H1 (cell line): ENCODE results near the gene DNAI2. TPM values are rescaled to one million over a fixed set of nuclear protein-coding genes. Genes with fewer than 3 reads are reported as not detected.

Experiments used
- CTCF ChIA-PET: fragments of 300-600 bp; sonication (Branson Sonifier 250); formaldehyde crosslinking; loops from one replicate; lab custom pipeline; 2021; ENCODE audit not compliant: partially characterized antibody; lab: Charles Lee
- POLR2A ChIA-PET: fragments of 300-600 bp; sonication (Branson Sonifier 250); formaldehyde crosslinking; loops from one replicate; lab custom pipeline; 2021; ENCODE audit warnings: inconsistent platforms; ENCODE audit not compliant: partially characterized antibody; lab: Charles Lee
- DNase-seq, 2 experiments: peaks; one replicate each; pipeline versions ENCODE4 v3.0.0 to v3.0.0-alpha.2; 2010 to 2022; ENCODE audit warnings: low spot score in 2 of 2, low read depth in 1 of 2, mixed read lengths in 1 of 2
- FAIRE-seq: peaks from 2 replicates; lab custom pipeline; 2011; peaks lifted over from hg19 to GRCh38; lab: Jason Lieb, UNC
- H2AFZ ChIP-seq: 2 replicates; pipeline ENCODE4 v1.8.1; 2012; ENCODE audit warnings: low read length, inconsistent platforms
- H2AK5ac ChIP-seq: 2 replicates; pipeline ENCODE4 v1.6.1; 2013; ENCODE audit warnings: low read depth, low read length
- H2BK120ac ChIP-seq: replicated peaks from 2 replicates; pipeline ENCODE3; 2013; ENCODE audit warnings: low read depth, low read length, inconsistent platforms
- H2BK12ac ChIP-seq: 2 replicates; pipeline ENCODE4 v1.6.1; 2013; ENCODE audit warnings: low read depth, low read length
- H2BK15ac ChIP-seq: 2 replicates; pipeline ENCODE4 v1.6.1; 2013; ENCODE audit warnings: low read length
- H2BK20ac ChIP-seq: 2 replicates; pipeline ENCODE4 v1.6.1; 2013; ENCODE audit warnings: low read length
- H2BK5ac ChIP-seq: 2 replicates; pipeline ENCODE4 v1.6.1; 2013; ENCODE audit warnings: low read depth, low read length
- H3K14ac ChIP-seq: 2 replicates; pipeline ENCODE4 v1.6.1; 2013; ENCODE audit warnings: inconsistent platforms; ENCODE audit not compliant: insufficient read length
- H3K18ac ChIP-seq: 2 replicates; pipeline ENCODE4 v1.6.1; 2013; ENCODE audit warnings: low read length; ENCODE audit errors: extremely low read depth
- H3K23ac ChIP-seq: 2 replicates; pipeline ENCODE4 v1.6.1; 2013; ENCODE audit warnings: inconsistent platforms; ENCODE audit not compliant: insufficient read length
- H3K23me2 ChIP-seq: 2 replicates; pipeline ENCODE4 v1.6.1; 2013; ENCODE audit warnings: low read depth, low read length
- H3K27ac ChIP-seq: 2 replicates; pipeline ENCODE4 v1.6.1; 2011; ENCODE audit warnings: low read depth, low read length, inconsistent platforms
- H3K27me3 ChIP-seq, 4 experiments: replicated peaks in 1 of 4; 1 replicate in 1 of 4; 2 replicates in 3 of 4; pipeline versions ENCODE4 v1.6.1 to v1.8.1; 2011 to 2013; ENCODE audit warnings: low read length in 3 of 4, mild to moderate bottlenecking in 3 of 4, inconsistent platforms in 2 of 4, mixed read lengths in 2 of 4, moderate library complexity in 1 of 4; ENCODE audit not compliant: control insufficient read depth in 3 of 4, insufficient read depth in 3 of 4; ENCODE audit errors: extremely low read depth in 1 of 4
- H3K36me3 ChIP-seq, 4 experiments: 2 replicates each; pipeline versions ENCODE4 v1.6.1 to v1.8.1; 2011 to 2013; ENCODE audit warnings: mild to moderate bottlenecking in 4 of 4, low read length in 3 of 4, moderate library complexity in 2 of 4, control low read depth in 1 of 4, inconsistent platforms in 1 of 4; ENCODE audit not compliant: insufficient read depth in 4 of 4, control insufficient read depth in 2 of 4
- H3K4ac ChIP-seq: replicated peaks from 2 replicates; pipeline ENCODE3; 2013; ENCODE audit warnings: low read length, low read depth, mixed read lengths, inconsistent platforms; ENCODE audit not compliant: insufficient read length
- H3K4me1 ChIP-seq, 4 experiments: replicated peaks in 1 of 4; 1 replicate in 1 of 4; 2 replicates in 3 of 4; pipeline versions ENCODE4 v1.6.1 to v1.8.1; 2011 to 2013; ENCODE audit warnings: low read length in 3 of 4, inconsistent platforms in 2 of 4, mixed read lengths in 1 of 4; ENCODE audit not compliant: insufficient read depth in 4 of 4, control insufficient read depth in 3 of 4
- H3K4me2 ChIP-seq, 2 experiments: 2 replicates each; pipeline versions ENCODE4 v1.6.1 to v1.8.1; 2011 to 2013; ENCODE audit warnings: low read depth in 2 of 2, low read length in 2 of 2, control low read depth in 1 of 2, inconsistent platforms in 1 of 2, mild to moderate bottlenecking in 1 of 2; ENCODE audit not compliant: insufficient read depth in 1 of 2
- H3K4me3 ChIP-seq, 4 experiments: fragments of 200-600, 300-600 bp in 1 of 4; sonication (generic), shearing (Covaris generic), sonication (Bioruptor Twin) in 1 of 4; 2 replicates each; pipeline versions ENCODE4 v1.5.1 to v1.8.1; 2011 to 2016; ENCODE audit warnings: low read length in 4 of 4, low read depth in 3 of 4, control low read depth in 2 of 4, inconsistent platforms in 2 of 4, mild to moderate bottlenecking in 2 of 4, mixed read lengths in 1 of 4, moderate library complexity in 1 of 4; ENCODE audit not compliant: insufficient read depth in 2 of 4; ENCODE audit errors: extremely low read depth in 1 of 4
- H3K56ac ChIP-seq: replicated peaks from 2 replicates; pipeline ENCODE3; 2013; ENCODE audit warnings: low read depth, mild to moderate bottlenecking, mixed read lengths, low read length, inconsistent platforms; ENCODE audit not compliant: insufficient read length
- H3K79me1 ChIP-seq: 2 replicates; pipeline ENCODE4 v1.6.1; 2013; ENCODE audit warnings: low read depth, low read length, control low read depth
- H3K79me2 ChIP-seq, 2 experiments: 2 replicates each; pipeline versions ENCODE4 v1.6.1 to v1.8.1; 2012 to 2013; ENCODE audit warnings: low read length in 2 of 2, mild to moderate bottlenecking in 2 of 2, inconsistent platforms in 1 of 2; ENCODE audit not compliant: insufficient read depth in 2 of 2, control insufficient read depth in 1 of 2
- H3K9ac ChIP-seq, 4 experiments: replicated peaks in 1 of 4; 1 replicate in 1 of 4; 2 replicates in 3 of 4; pipeline versions ENCODE4 v1.6.1 to v1.8.1; 2011 to 2013; ENCODE audit warnings: low read depth in 3 of 4, low read length in 3 of 4, control low read depth in 2 of 4, mild to moderate bottlenecking in 2 of 4, moderate library complexity in 2 of 4, inconsistent platforms in 1 of 4; ENCODE audit errors: extremely low read depth in 1 of 4
- H3K9me3 ChIP-seq, 2 experiments: 2 replicates each; pipeline versions ENCODE4 v1.6.1 to v1.8.1; 2012 to 2013; ENCODE audit warnings: mild to moderate bottlenecking in 2 of 2, moderate library complexity in 2 of 2, control low read depth in 1 of 2, inconsistent platforms in 1 of 2, low read depth in 1 of 2, low read length in 1 of 2, mixed read lengths in 1 of 2; ENCODE audit not compliant: insufficient read depth in 2 of 2
- H4K20me1 ChIP-seq, 2 experiments: replicated peaks in 1 of 2; 2 replicates each; pipeline versions ENCODE3 to v1.8.1; 2011 to 2013; ENCODE audit warnings: inconsistent platforms in 2 of 2, low read length in 2 of 2, mild to moderate bottlenecking in 1 of 2; ENCODE audit not compliant: insufficient read depth in 2 of 2, control insufficient read depth in 1 of 2
- H4K5ac ChIP-seq: 2 replicates; pipeline ENCODE4 v1.6.1; 2013; ENCODE audit warnings: low read length, low read depth, mixed read lengths, inconsistent platforms; ENCODE audit not compliant: insufficient read length
- H4K8ac ChIP-seq: 2 replicates; pipeline ENCODE4 v1.8.0; 2013; ENCODE audit warnings: mild to moderate bottlenecking, moderate library complexity, low read length, inconsistent platforms; ENCODE audit not compliant: insufficient read depth; ENCODE audit errors: extremely low read depth
- H4K91ac ChIP-seq: replicated peaks from 2 replicates; pipeline ENCODE3; 2013; ENCODE audit warnings: low read length, mixed read lengths, inconsistent platforms; ENCODE audit not compliant: insufficient read length
- EZH2 ChIP-seq: fragments of 200-600 bp; sonication (generic); IDR thresholded peaks from 2 replicates; pipeline ENCODE4 v1.7.1; 2012; ENCODE audit warnings: low read depth, mild to moderate bottlenecking, moderate library complexity, low read length, inconsistent platforms; ENCODE audit not compliant: severe bottlenecking
- GABPA ChIP-seq: IDR thresholded peaks from 2 replicates; pipeline ENCODE4 v1.6.1; 2011; ENCODE audit warnings: mild to moderate bottlenecking, low read length, moderate library complexity, borderline replicate concordance; ENCODE audit not compliant: insufficient read depth
- SP1 ChIP-seq: IDR thresholded peaks from 2 replicates; pipeline ENCODE4 v1.6.1; 2011; ENCODE audit warnings: low read depth, low read length
- TEAD4 ChIP-seq: IDR thresholded peaks from 2 replicates; pipeline ENCODE4 v1.6.1; 2012; ENCODE audit warnings: low read depth, low read length, inconsistent platforms, mixed read lengths
- WGBS, 2 experiments: shearing (Covaris generic) in 1 of 2; methylation state at CpG; one replicate each; pipeline versions ENCODE4 v1.1.6 to v1.1.7; 2013 to 2015; ENCODE audit warnings: low lambda C conversion rate in 2 of 2, mixed read lengths in 2 of 2, inconsistent platforms in 1 of 2, low coverage in 1 of 2, missing lambda C conversion rate in 1 of 2; ENCODE audit not compliant: insufficient replicate concordance in 2 of 2, insufficient coverage in 1 of 2, insufficient read length in 1 of 2; ENCODE audit errors: extremely low coverage in 1 of 2, missing lambda C conversion rate in 1 of 2; 5-methylcytosine and 5-hydroxymethylcytosine counted together
- polyA plus RNA-seq, 7 experiments: library from polyadenylated mRNA; depleted of rRNA in 3 of 7; stranded (reverse) in 5 of 7; unstranded in 2 of 7; fragments of >200 nt in 5 of 7; fragments of 200-250 nt in 2 of 7; gene quantifications; 1 replicate in 5 of 7; 2 replicates in 1 of 7; 4 replicates in 1 of 7; pipeline versions ENCODE4 v1.2.1 to v1.2.3, GENCODE V29; 2011 to 2013; ENCODE audit warnings: missing spikeins in 2 of 7, mixed read lengths in 2 of 7
- total RNA-seq: library from RNA; stranded (reverse); fragmentation: NEBNext Ultra II Directional; extraction: Animal tissue kit (Norgen Biotek cat#: 25700); gene quantifications from 2 replicates; pipeline ENCODE4 v1.2.1, GENCODE V29; 2021

The DNAI2 gene
- total and polyA plus RNA-seq, 2 of the 8 experiments (the other 6 are each of a cell fraction or from before 2014, with no cell fraction given): 0.08 to 0.15 TPM

- H3K9me3 ChIP-seq: no peaks in the 10 kb centered on the region
- H2BK5ac ChIP-seq: no peak overlapping the region
- H3K18ac ChIP-seq: no peak overlapping the region
- FAIRE-seq (no peak), DNase-seq (no peak)
- no peak overlapping the region for H3K4me2 ChIP-seq
- peak overlapping the region; percentile 17; the same call in 1 of the 2 replicates for H2AFZ ChIP-seq
- H2BK12ac ChIP-seq: no peak overlapping the region
- H4K8ac ChIP-seq: no peak overlapping the region
- CTCF ChIA-PET: interaction anchor here (0.5 to 8.6 kb wide), 27 partner anchors 8 to 267 kb away, joined by 3 to 114 read pairs (median 4); partner anchors contain the start of genes BTBD17, CD300H, CD300LB and TTYH2
- H4K91ac ChIP-seq: no peak overlapping the region
- no peaks in the 10 kb centered on the region; a peak in 1 of 7 replicates for H3K27me3 ChIP-seq
- H3K56ac ChIP-seq: no peak overlapping the region
- H3K9ac ChIP-seq: no peak overlapping the region
- H3K4me3 ChIP-seq: no peak overlapping the region
- H4K5ac ChIP-seq: no peak overlapping the region
- H3K4me1 ChIP-seq: no peaks in the 10 kb centered on the region
- WGBS, 2 experiments: 88% methylated on average over 10 of the region's 11 CpGs; no CpG with 5 or more reads in 1 of the 2 experiments
- H3K23me2 ChIP-seq: no peaks in the 10 kb centered on the region
- H4K20me1 ChIP-seq: no peaks in the 10 kb centered on the region
- POLR2A ChIA-PET: interaction anchor here (1.6 to 1.7 kb wide), 2 partner anchors 14 to 88 kb away, joined by 4 to 5 read pairs; no protein-coding TSS in a partner anchor
- no peak for TF ChIP-seq SP1
- no peak for TF ChIP-seq TEAD4
- TF ChIP-seq GABPA: no peak
- no peak for TF ChIP-seq EZH2
- no peaks in the 10 kb centered on the region for H3K79me2 ChIP-seq
- H2BK20ac ChIP-seq: no peak overlapping the region
- H2BK120ac ChIP-seq: no peak overlapping the region
- H3K14ac ChIP-seq: no peak overlapping the region
- H2AK5ac ChIP-seq: no peak overlapping the region
- no peaks in the 10 kb centered on the region for H3K79me1 ChIP-seq
- H3K23ac ChIP-seq: no peak overlapping the region
- H2BK15ac ChIP-seq: no peak overlapping the region
- H3K4ac ChIP-seq: no peak overlapping the region
- no peaks in the 10 kb centered on the region for H3K36me3 ChIP-seq
- no peak overlapping the region for H3K27ac ChIP-seq
Observed at GRCh38 chr17:74299226-74300009, 25.4 kb downstream of the DNAI2 start.
